Parathyroid adenoma (tissue), 2 donors: ENCODE measurements around the gene SHISA5.

Experiments used
- H2AFZ ChIP-seq: fragments of 300-600 bp; sonication (generic); one replicate; pipeline ENCODE4 v1.7.0; 2017; ENCODE audit warnings: antibody characterized with exemption, mild to moderate bottlenecking
- H3K27ac ChIP-seq: fragments of 300-600 bp; sonication (generic); one replicate; pipeline ENCODE4 v1.7.0; 2017
- H3K27me3 ChIP-seq: fragments of 300-600 bp; sonication (generic); one replicate; pipeline ENCODE4 v1.7.0; 2017; ENCODE audit warnings: low read length; ENCODE audit not compliant: control insufficient read depth, insufficient read depth
- H3K36me3 ChIP-seq: fragments of 300-600 bp; sonication (generic); one replicate; pipeline ENCODE4 v1.7.0; 2017; ENCODE audit warnings: low read length; ENCODE audit not compliant: control insufficient read depth, insufficient read depth
- H3K4me1 ChIP-seq: fragments of 300-600 bp; sonication (generic); one replicate; pipeline ENCODE4 v1.7.0; 2017; ENCODE audit warnings: control low read depth
- H3K4me2 ChIP-seq: fragments of 300-600 bp; sonication (generic); one replicate; pipeline ENCODE4 v1.7.0; 2017; ENCODE audit warnings: low read length
- H3K4me3 ChIP-seq: fragments of 300-600 bp; sonication (generic); one replicate; pipeline ENCODE4 v1.7.0; 2017; ENCODE audit warnings: low read depth, low read length
- H3K79me2 ChIP-seq: fragments of 300-600 bp; sonication (generic); one replicate; pipeline ENCODE4 v1.7.0; 2017; ENCODE audit warnings: control low read depth
- H3K9ac ChIP-seq: fragments of 300-600 bp; sonication (generic); one replicate; pipeline ENCODE4 v1.7.0; 2017; ENCODE audit warnings: mild to moderate bottlenecking
- H3K9me3 ChIP-seq: fragments of 300-600 bp; sonication (generic); one replicate; pipeline ENCODE4 v1.7.0; 2017; ENCODE audit warnings: low read length; ENCODE audit not compliant: control insufficient read depth
- TF ChIP-seq, protein P1 (sequence below): fragments of 300-600 bp; sonication (generic); IDR thresholded peaks from one replicate; pipeline ENCODE4 v1.7.0; 2017; ENCODE audit warnings: antibody characterized with exemption, mild to moderate bottlenecking
- donor health status: primary hyperparathyroidism.

SHISA5 gene

GRCh38 chr3:48478626-48479555, 25.1 kb downstream of the SHISA5 start:
- H3K4me1 ChIP-seq: no peaks in the 10 kb centered on the region
- no peak overlapping the region for H3K27ac ChIP-seq
- no peak overlapping the region for H3K4me2 ChIP-seq
- no peaks in the 10 kb centered on the region for H3K36me3 ChIP-seq
- no peaks in the 10 kb centered on the region for H3K9me3 ChIP-seq
- no peak overlapping the region for H3K9ac ChIP-seq
- H3K79me2 ChIP-seq: peaks cover 3% of the 10 kb centered on the region
- H3K27me3 ChIP-seq: no peaks in the 10 kb centered on the region
- TF ChIP-seq, protein P1, sequence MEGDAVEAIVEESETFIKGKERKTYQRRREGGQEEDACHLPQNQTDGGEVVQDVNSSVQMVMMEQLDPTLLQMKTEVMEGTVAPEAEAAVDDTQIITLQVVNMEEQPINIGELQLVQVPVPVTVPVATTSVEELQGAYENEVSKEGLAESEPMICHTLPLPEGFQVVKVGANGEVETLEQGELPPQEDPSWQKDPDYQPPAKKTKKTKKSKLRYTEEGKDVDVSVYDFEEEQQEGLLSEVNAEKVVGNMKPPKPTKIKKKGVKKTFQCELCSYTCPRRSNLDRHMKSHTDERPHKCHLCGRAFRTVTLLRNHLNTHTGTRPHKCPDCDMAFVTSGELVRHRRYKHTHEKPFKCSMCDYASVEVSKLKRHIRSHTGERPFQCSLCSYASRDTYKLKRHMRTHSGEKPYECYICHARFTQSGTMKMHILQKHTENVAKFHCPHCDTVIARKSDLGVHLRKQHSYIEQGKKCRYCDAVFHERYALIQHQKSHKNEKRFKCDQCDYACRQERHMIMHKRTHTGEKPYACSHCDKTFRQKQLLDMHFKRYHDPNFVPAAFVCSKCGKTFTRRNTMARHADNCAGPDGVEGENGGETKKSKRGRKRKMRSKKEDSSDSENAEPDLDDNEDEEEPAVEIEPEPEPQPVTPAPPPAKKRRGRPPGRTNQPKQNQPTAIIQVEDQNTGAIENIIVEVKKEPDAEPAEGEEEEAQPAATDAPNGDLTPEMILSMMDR: no peak
- H3K4me3 ChIP-seq: no peak overlapping the region
- no peak overlapping the region for H2AFZ ChIP-seq

- Histone ChIP-seq H3K9me3 (no peaks in the 10 kb centered on the region), H2AFZ (no peak overlapping the region), H3K79me2 (peaks cover 7% of the 10 kb centered on the region), H3K27ac (no peak overlapping the region), H3K4me1 (no peaks in the 10 kb centered on the region), H3K27me3 (no peaks in the 10 kb centered on the region), H3K36me3 (no peaks in the 10 kb centered on the region), H3K4me3 (no peak overlapping the region), H3K4me2 (no peak overlapping the region), H3K9ac (no peak overlapping the region)
- TF ChIP-seq, protein P1: no peak
Observed at GRCh38 chr3:48477959-48478520, 25.9 kb downstream of the SHISA5 start.

DNA sequence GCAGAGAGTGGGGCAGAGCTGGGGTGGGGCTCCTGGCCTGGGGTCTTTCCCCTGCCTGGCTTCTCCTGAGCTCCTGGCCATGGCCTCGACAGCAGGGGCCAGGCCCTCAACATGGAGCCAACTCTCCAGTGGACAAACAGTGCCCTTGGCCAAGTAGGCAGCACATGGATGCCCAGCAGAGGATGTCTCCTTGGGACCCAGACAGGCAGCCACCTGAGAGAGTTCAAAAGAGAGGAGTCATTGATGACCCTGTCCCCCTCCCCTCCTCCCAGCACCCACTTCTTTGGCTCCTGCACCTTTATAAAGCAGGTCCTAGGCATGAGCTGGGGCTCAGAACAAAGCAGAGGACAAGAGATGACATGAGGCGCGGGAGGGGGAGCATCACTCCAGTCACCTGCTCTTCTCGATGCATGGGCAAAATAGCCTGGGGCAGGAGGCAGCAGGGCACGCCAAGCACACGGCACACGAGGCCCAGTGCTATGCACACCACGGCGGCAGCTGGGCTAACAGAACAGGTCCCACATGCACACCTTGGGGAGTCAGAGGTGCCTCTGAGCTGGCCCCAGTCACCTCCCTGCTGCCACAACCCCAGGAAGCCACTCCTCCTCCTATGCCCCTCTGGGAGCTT, 27.4 kb downstream of the SHISA5 start:
- H3K9me3 ChIP-seq: no peaks in the 10 kb centered on the region
- no peaks in the 10 kb centered on the region for H3K36me3 ChIP-seq
- H3K79me2 ChIP-seq: peaks cover 12% of the 10 kb centered on the region
- no peak overlapping the region for H2AFZ ChIP-seq
- H3K4me2 ChIP-seq: no peak overlapping the region
- no peak overlapping the region for H3K27ac ChIP-seq
- no peak overlapping the region for H3K9ac ChIP-seq
- TF ChIP-seq, protein P1: no peak
- no peak overlapping the region for H3K4me3 ChIP-seq
- H3K4me1 ChIP-seq: no peaks in the 10 kb centered on the region
- no peaks in the 10 kb centered on the region for H3K27me3 ChIP-seq

DNA sequence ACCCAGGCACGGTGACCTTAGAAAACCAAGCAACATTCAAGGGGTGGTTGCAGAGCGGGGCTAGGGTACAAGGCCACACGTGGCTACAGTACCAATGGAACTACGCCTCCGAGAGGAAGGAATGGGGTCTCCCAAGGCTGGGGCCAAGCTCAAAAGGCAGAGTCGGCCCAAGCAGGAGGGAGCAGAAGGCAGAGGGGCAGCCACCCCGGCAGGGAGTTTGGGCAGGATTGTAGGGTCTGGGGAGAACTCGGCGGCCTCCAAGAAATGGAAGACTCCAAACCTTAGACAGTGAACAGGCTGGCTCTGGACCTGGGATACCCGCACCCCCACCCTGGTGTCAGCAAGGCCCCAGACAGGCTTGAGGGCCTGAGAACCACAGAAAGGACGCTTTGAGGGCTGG, 28.8 kb downstream of the SHISA5 start:
- Histone ChIP-seq H3K4me1 (no peaks in the 10 kb centered on the region), H3K9me3 (no peaks in the 10 kb centered on the region), H3K4me3 (no peak overlapping the region), H3K4me2 (no peak overlapping the region), H3K79me2 (peaks cover 21% of the 10 kb centered on the region), H3K36me3 (no peaks in the 10 kb centered on the region), H3K27me3 (no peaks in the 10 kb centered on the region), H2AFZ (no peak overlapping the region), H3K27ac (peak overlapping the region; percentile 22), H3K9ac (no peak overlapping the region)
- TF ChIP-seq, protein P1: no peak
